MCF 10A (cell line): ENCODE results near the gene S100A4. TPM values are rescaled to one million over a fixed set of nuclear protein-coding genes. Genes with fewer than 3 reads are reported as not detected.

Source experiments
- BruUV-seq: library from RNA; stranded (reverse); fragments of 400-500 nt; replicated peaks from 2 replicates; lab custom pipeline; 2021; lab: Mats Ljungman, UMichigan
- CTCF ChIA-PET: fragments of 300-600 bp; sonication (Branson Sonifier 250); formaldehyde crosslinking; extraction: SDS; loops from one replicate; lab custom pipeline; 2021; ENCODE audit warnings: antibody characterized with exemption, inconsistent platforms; lab: Yijun Ruan, JAX
- POLR2A ChIA-PET: fragments of 300-600, 350-650 bp; sonication (Branson Sonifier 250); formaldehyde crosslinking; extraction: SDS; loops from one replicate; lab custom pipeline; 2020; ENCODE audit warnings: antibody characterized with exemption, inconsistent platforms; lab: Yijun Ruan, JAX
- DNase-seq: peaks from one replicate; pipeline ENCODE4 v3.0.0-alpha.2; 2018; ENCODE audit not compliant: unreplicated experiment
- H3K27ac Mint-ChIP-seq: one replicate; pipeline ENCODE4 v1.8.0; 2022; ENCODE audit warnings: mild to moderate bottlenecking, low read depth, mixed read lengths; ENCODE audit not compliant: unreplicated experiment
- H3K27me3 Mint-ChIP-seq: one replicate; pipeline ENCODE4 v1.8.0; 2022; ENCODE audit warnings: mixed read lengths; ENCODE audit not compliant: insufficient read depth, unreplicated experiment
- H3K36me3 Mint-ChIP-seq: one replicate; pipeline ENCODE4 v1.8.0; 2022; ENCODE audit warnings: mild to moderate bottlenecking, moderate library complexity, mixed read lengths; ENCODE audit not compliant: insufficient read depth, unreplicated experiment
- H3K4me1 Mint-ChIP-seq: one replicate; pipeline ENCODE4 v1.8.0; 2022; ENCODE audit warnings: mixed read lengths; ENCODE audit not compliant: insufficient read depth, unreplicated experiment
- H3K4me3 Mint-ChIP-seq: one replicate; pipeline ENCODE4 v1.8.0; 2022; ENCODE audit warnings: mild to moderate bottlenecking, moderate library complexity, mixed read lengths; ENCODE audit not compliant: unreplicated experiment
- H3K9me3 Mint-ChIP-seq: one replicate; pipeline ENCODE4 v1.8.0; 2022; ENCODE audit warnings: mixed read lengths; ENCODE audit not compliant: unreplicated experiment
- CTCF ChIP-seq: fragments of 200-600 bp; IDR thresholded peaks from one replicate; pipeline ENCODE4 v1.8.0; 2022; ENCODE audit warnings: antibody characterized with exemption, mild to moderate bottlenecking; ENCODE audit not compliant: unreplicated experiment
- intact Hi-C: fragments of 100-400 bp; cut with micrococcal nuclease; formaldehyde crosslinking; loops from 2 replicates; pipeline ENCODE4 v1.14.1; 2022
- total RNA-seq: library from RNA; stranded (reverse); gene quantifications from 2 replicates; pipeline ENCODE4 v1.2.3, GENCODE V29; 2022

S100A4 gene
- total RNA-seq, 1 experiment from 2014 or later: 60.7 TPM

- Mint-ChIP-seq H3K9me3 (no peaks in the 10 kb centered on the region), H3K4me1 (peaks cover 42% of the 10 kb centered on the region), H3K27ac (no peak overlapping the region), H3K4me3 (no peak overlapping the region), H3K36me3 (peaks cover 88% of the 10 kb centered on the region), H3K27me3 (no peaks in the 10 kb centered on the region)
- no TSS peak for BruUV-seq
- intact Hi-C loops: no loop called here
- ChIA-PET POLR2A (interaction anchor here (0.8 to 24.9 kb wide), 6 partner anchors 8 to 403 kb away, joined by 3 to 2106 read pairs (median 59); partner anchors contain the start of genes S100A13, S100A14, S100A16 and S100A3), CTCF (interaction anchor here (0.6 to 11.5 kb wide), 9 partner anchors 8 to 58 kb away, joined by 3 to 221 read pairs (median 7); partner anchors contain the start of genes S100A3, S100A4 and S100A6)
- TF ChIP-seq CTCF: no peak
- DNase-seq: no peak
Observed at GRCh38 chr1:153560241-153560640, 14.6 kb upstream of the S100A4 start.

- ChIA-PET POLR2A (interaction anchor here (0.8 to 24.9 kb wide), 8 partner anchors 8 to 218 kb away, joined by 3 to 2106 read pairs (median 7); partner anchors contain the start of genes S100A16, S100A2, S100A3 and S100A4), CTCF (interaction anchor here (0.6 to 11.5 kb wide), 7 partner anchors 8 to 52 kb away, joined by 3 to 221 read pairs (median 6); partner anchors contain the start of genes S100A4 and S100A6)
- Mint-ChIP-seq H3K4me1 (peaks cover 28% of the 10 kb centered on the region), H3K9me3 (no peaks in the 10 kb centered on the region), H3K27ac (no peak overlapping the region), H3K27me3 (no peaks in the 10 kb centered on the region), H3K36me3 (peaks cover 82% of the 10 kb centered on the region), H3K4me3 (no peak overlapping the region)
- no peak for DNase-seq
- BruUV-seq: no TSS peak
- intact Hi-C loops: no loop called here
- no peak for TF ChIP-seq CTCF
Observed at GRCh38 chr1:153557877-153558276, 12.3 kb upstream of the S100A4 start.

GRCh38 chr1:153556348-153556747, 10.7 kb upstream of the S100A4 start:
- intact Hi-C loops: no loop called here
- Mint-ChIP-seq H3K27me3 (no peaks in the 10 kb centered on the region), H3K36me3 (peaks cover 76% of the 10 kb centered on the region), H3K4me3 (no peak overlapping the region), H3K27ac (peak overlapping the region; percentile 20), H3K9me3 (no peaks in the 10 kb centered on the region), H3K4me1 (peaks cover 14% of the 10 kb centered on the region)
- no peak for TF ChIP-seq CTCF
- CTCF ChIA-PET: interaction anchor here (0.6 to 11.5 kb wide), 7 partner anchors 8 to 180 kb away, joined by 3 to 221 read pairs (median 5); partner anchors contain the start of genes S100A4 and S100A6
- no TSS peak for BruUV-seq
- POLR2A ChIA-PET: interaction anchor here (2.0 to 24.9 kb wide), 4 partner anchors 10 to 57 kb away, joined by 7 to 2106 read pairs (median 30); partner anchors contain the start of genes S100A16, S100A2, S100A3 and S100A4
- no peak for DNase-seq

- peaks cover 27% of the 10 kb centered on the region for H3K4me1 Mint-ChIP-seq
- POLR2A ChIA-PET: interaction anchor here (1.2 to 36.1 kb wide), 6 partner anchors 1 to 62 kb away, joined by 3 to 2106 read pairs (median 12); partner anchors contain the start of genes S100A14, S100A2, S100A3 and S100A4
- no TSS peak for BruUV-seq
- intact Hi-C loops: no loop called here
- CTCF ChIA-PET: interaction anchor here (0.6 to 13.1 kb wide), 7 partner anchors 9 to 59 kb away, joined by 3 to 146 read pairs (median 3); partner anchors contain the start of gene S100A6
- no peak for TF ChIP-seq CTCF
- peak overlapping the region; percentile 17 for H3K27ac Mint-ChIP-seq
- H3K36me3 Mint-ChIP-seq: peaks cover 61% of the 10 kb centered on the region
- H3K4me3 Mint-ChIP-seq: no peak overlapping the region
- DNase-seq: no peak
- no peaks in the 10 kb centered on the region for H3K9me3 Mint-ChIP-seq
- H3K27me3 Mint-ChIP-seq: no peaks in the 10 kb centered on the region
Observed at GRCh38 chr1:153553830-153554541, 8.4 kb upstream of the S100A4 start.
